ENCODE data around the gene TSC22D1.

Gene TSC22D1

GRCh38 chr13:44455769-44456168, 120.4 kb downstream of the TSC22D1 start:
- no peak for DNase-seq (ENCODE audit: low read depth in 1 of 2, low spot score in 1 of 2)

DNA sequence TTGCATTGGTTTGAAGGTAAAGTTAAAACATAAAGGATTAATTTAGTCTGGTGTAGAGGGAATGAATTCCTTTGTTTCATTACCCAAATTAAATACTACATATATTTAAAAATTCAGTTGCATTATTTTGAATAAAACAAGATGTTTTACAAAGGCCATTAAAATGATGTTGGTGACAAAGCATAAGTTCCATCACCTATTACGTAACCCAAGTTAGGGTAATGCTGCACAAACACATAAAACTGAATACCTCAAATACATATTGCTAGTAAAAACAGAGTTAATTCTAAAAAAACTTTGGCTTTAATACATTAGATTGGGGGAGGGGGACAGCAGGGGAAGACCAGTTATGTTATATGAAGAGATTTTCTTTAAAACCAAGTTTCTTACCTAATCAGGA, 122.2 kb downstream of the TSC22D1 start:
- no peak for DNase-seq (ENCODE audit: low read depth in 1 of 2, low spot score in 1 of 2)

GRCh38 chr13:44453069-44453468, 123.1 kb downstream of the TSC22D1 start:
- DNase-seq (ENCODE audit: low read depth in 1 of 2, low spot score in 1 of 2) = no peak

DNA sequence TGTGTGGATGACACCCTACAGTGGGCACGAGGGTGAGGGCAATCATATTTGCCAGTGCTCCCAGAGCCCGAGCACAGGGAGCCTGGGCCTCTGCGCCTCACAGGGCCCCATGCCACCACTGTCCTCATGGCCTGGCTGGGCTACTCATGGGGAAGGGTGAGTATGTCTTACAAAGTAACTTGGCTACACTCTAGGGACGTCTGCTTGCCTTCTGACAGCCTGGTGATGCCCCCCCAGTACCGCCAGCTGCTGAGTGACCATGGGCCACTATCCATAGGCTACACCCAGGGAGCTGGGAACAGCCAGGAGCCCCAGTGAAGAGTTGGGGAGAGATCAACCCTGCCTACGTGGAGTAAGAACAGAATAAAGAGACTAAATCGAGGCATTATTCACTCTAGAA, 123.7 kb downstream of the TSC22D1 start:
- no peak for DNase-seq (ENCODE audit: low read depth in 1 of 2, low spot score in 1 of 2)

GRCh38 chr13:44451651-44452050, 124.5 kb downstream of the TSC22D1 start:
- DNase-seq (ENCODE audit: low read depth in 1 of 2, low spot score in 1 of 2) = no peak

- no peak for DNase-seq (ENCODE audit: low read depth in 1 of 2, low spot score in 1 of 2)
Observed at GRCh38 chr13:44451126-44451525, 125.0 kb downstream of the TSC22D1 start.

DNA sequence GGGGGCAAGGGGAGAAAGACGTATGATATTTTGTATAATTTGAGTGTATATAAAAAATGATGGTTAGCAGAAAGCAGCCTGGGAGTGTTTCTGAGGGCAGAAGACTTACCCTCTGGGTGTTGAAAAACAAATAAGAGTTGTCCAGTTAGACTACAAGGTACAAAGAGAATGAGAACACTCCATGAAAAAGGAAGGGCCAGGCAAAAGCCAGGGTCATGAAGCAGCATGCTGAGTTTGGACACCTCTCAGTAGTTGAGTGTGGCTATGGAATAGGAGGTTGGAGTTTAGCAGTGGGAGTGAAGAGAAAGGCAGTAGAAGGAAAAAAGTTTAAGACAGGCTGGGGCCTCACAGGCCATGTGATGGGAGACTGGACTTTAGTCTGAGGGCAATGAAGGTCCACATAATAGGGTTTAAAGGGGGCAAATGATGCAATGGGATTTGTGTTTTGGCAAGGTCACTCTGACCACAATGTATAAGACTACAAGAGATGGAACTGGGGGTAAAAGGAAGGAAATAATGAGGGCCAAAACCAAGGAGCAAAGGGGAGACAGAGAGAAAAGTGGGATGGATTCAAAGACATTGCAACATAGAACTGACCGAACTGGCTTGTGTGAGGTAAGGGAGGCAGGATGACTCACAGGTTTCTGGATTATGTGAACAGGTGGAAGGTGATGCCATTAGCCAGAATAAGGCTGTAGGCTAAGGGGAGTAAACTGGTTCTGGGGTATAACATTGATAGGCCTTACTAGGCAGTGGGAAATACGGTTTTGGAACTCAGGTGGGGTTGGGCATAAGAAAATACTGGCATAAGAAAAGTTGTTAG, 125.9 kb downstream of the TSC22D1 start:
- DNase-seq (ENCODE audit: low read depth in 1 of 2, low spot score in 1 of 2) = no peak

DNA sequence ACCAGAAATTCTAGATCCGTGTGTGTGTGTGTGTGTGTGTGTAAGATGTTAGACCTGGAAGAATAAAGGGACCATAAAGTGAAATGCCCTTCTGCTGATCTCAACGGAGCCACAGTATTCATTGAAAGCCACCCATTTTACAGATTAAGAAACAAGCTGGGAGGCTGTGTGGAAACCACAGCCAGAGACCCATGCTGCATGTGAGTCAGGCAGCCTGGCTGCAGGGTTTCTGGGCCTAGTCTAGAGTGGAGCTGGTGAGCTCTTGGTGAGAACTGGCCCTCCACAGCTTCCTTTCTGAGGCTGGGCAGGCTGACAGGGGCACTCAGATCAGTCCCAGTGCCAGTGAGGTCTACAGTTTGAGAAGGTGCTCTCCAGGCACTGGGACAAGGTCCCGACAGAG, 127.3 kb downstream of the TSC22D1 start:
- DNase-seq (ENCODE audit: low read depth in 1 of 2, low spot score in 1 of 2) = no peak

DNA sequence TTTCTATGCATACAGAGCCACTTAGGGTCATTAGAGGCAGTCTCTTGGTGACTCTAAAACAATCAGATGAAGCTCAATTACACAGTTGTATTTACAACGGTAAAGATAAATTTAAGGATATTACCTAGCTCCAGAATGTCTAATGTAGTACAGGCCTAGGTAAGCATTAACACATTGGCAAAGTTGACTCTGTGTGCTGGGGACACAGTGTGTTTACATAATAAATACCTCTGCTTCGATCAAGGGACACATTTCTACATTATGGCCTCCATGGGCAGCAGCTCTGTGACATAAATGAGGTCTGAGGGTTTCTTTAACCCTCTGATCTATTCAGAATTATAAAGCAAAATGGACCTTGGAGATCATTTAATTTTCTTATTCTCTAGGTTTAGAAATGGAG, 127.8 kb downstream of the TSC22D1 start:
- DNase-seq (ENCODE audit: low read depth in 1 of 2, low spot score in 1 of 2) = no peak

DNA sequence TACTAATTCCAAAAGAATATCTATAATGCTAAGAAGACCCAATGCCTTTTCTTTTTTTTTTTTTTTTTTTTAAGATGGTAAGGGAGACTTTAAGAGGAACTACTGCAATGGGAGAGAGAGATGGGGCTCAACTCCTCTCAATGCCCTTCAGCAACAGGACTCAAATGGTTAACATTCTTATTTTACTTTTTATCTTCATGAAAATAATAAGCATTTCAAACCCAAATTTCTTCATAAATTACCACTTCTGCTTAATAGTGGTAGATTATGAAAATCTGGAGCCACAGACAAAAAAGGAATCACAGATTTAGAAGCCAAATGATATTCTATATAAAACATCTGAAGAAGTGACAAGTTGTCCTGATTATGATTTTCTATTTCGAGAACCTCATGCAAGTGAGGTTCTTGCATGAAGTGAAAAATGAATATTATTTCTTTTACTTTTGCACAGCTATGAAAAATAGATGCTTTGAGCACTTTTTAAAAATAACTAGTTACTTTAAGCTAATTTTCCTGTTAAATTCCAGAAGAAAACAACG, 128.3 kb downstream of the TSC22D1 start:
- no peak for DNase-seq (ENCODE audit: low read depth in 1 of 2, low spot score in 1 of 2)

GRCh38 chr13:44440046-44440608, 136.0 kb downstream of the TSC22D1 start:
- no peak for DNase-seq (ENCODE audit: low read depth in 1 of 2, low spot score in 1 of 2)

GRCh38 chr13:44439452-44440024, 136.6 kb downstream of the TSC22D1 start:
- no peak for DNase-seq (ENCODE audit: low read depth in 1 of 2, low spot score in 1 of 2)

DNA sequence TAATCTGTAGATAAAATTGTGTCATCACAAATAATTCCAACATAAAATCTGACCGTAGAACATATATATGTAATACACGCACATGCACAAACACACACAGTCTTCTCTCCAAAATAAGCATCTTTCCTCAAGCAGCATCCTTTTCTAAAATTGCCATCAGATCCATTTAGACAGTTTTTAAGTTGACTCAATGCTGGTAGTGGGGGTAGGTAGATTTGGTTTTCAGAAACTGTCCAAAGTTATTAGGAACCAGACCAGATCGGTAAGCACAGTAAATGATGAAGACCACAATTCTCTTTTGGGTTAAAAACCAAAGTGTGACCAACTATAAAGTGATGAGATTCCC, 137.9 kb downstream of the TSC22D1 start:
- no peak for DNase-seq (ENCODE audit: low read depth in 1 of 2, low spot score in 1 of 2)

- DNase-seq (ENCODE audit: low read depth in 1 of 2, low spot score in 1 of 2) = no peak
Observed at GRCh38 chr13:44437356-44438233, 138.5 kb downstream of the TSC22D1 start.

- DNase-seq (ENCODE audit: low read depth in 1 of 2, low spot score in 1 of 2) = peak in 1 of 2 donors; percentile 14
Observed at GRCh38 chr13:44436589-44437337, 139.4 kb downstream of the TSC22D1 start.

DNA sequence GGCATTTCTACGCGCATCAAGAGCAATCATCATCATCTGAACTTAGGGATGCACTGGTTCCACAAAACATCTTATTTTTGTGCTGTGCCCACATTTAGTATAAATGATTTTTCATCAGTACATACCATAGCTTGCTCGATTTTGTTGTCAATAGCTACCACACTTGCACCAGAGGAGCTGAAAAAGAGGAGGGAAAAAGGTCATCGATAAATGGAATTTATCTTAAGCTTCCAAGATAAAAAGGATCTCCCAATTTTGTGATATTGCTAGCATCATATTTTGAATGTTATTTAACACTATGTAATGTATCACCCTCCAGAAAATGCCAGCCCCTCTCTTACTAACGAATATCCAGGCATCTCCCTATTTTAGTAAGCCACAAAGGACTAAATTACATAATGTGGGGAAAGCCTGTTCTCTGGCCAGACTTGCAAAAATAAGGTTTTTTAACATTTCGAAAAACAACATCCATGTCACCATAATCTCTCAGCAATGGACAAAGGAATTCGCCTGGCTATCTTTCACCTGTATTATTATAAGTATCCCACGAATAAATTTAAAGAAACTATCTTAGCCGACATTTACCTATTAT, 140.1 kb downstream of the TSC22D1 start:
- DNase-seq (ENCODE audit: low read depth in 1 of 2, low spot score in 1 of 2) = no peak

GRCh38 chr13:44435142-44435918, 140.8 kb downstream of the TSC22D1 start:
- peak; percentile 70 to 75 for DNase-seq (ENCODE audit: low read depth in 1 of 2, low spot score in 1 of 2)

- no peak for DNase-seq (ENCODE audit: low read depth in 1 of 2, low spot score in 1 of 2)
Observed at GRCh38 chr13:44434766-44435141, 141.4 kb downstream of the TSC22D1 start.
